ENCODE results near the gene ASPM.

DNA sequence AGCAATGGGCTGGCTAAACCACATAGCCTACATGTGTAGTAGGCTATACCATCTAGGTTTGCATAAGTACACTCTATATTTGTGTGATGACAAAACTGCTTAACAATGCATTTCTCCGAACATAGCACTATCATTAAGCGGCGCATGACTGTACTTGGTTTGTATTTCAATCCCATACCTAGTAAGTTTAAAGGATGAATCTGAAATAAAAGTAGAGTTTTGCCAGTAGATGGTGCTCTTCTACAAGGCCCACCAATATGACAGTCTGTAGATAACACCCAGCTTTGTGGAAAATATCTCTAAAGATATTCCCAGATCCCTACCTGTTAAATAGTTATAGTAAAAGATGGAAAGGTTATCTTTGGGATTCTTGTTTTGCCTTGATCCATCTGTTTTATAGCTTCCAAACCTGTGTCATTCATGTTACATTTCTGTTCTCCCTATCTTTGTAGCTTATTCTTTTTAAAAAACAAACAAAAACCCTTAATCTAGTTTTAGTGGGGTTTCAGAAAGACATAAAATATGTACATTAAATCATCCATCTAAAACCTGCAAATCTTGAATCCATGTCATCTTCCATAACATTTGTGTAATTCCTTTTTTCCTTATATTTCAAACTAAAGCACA is 33.9 kb upstream of the ASPM start:
- TF ChIP-seq, protein P1, sequence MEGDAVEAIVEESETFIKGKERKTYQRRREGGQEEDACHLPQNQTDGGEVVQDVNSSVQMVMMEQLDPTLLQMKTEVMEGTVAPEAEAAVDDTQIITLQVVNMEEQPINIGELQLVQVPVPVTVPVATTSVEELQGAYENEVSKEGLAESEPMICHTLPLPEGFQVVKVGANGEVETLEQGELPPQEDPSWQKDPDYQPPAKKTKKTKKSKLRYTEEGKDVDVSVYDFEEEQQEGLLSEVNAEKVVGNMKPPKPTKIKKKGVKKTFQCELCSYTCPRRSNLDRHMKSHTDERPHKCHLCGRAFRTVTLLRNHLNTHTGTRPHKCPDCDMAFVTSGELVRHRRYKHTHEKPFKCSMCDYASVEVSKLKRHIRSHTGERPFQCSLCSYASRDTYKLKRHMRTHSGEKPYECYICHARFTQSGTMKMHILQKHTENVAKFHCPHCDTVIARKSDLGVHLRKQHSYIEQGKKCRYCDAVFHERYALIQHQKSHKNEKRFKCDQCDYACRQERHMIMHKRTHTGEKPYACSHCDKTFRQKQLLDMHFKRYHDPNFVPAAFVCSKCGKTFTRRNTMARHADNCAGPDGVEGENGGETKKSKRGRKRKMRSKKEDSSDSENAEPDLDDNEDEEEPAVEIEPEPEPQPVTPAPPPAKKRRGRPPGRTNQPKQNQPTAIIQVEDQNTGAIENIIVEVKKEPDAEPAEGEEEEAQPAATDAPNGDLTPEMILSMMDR (IDR thresholded peaks at IDR 0.05; ENCODE audit: low read depth, low read length): peak; percentile 50
- TF ChIP-seq POLR2A (IDR thresholded peaks at IDR 0.05; ENCODE audit: extremely low read depth, insufficient read length): no peak
- TF ChIP-seq, protein P2, sequence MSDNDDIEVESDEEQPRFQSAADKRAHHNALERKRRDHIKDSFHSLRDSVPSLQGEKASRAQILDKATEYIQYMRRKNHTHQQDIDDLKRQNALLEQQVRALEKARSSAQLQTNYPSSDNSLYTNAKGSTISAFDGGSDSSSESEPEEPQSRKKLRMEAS (IDR thresholded peaks at IDR 0.05; ENCODE audit: low read depth, low read length): no peak
- no peak for TF ChIP-seq MYC (IDR thresholded peaks at IDR 0.05; ENCODE audit: low read depth, low read length)

Measured in NB4 (cell line).